ENCODE measurements around the gene LCE2B.
"Not testable (repeated sequence)": the region's sequence is repeated elsewhere in the genome, so short reads cannot be mapped to it uniquely, and the experiment has no call there.

LCE2B gene

GRCh38 chr1:152667648-152668047, 18.3 kb upstream of the LCE2B start:
- no peak for DNase-seq (ENCODE audit: low read depth in 1 of 2, low spot score in 1 of 2)
- Histone ChIP-seq H3K27ac (replicated peaks) (no peak overlapping the region), H3K4me3 (replicated peaks; ENCODE audit: insufficient read depth, low read length) (no peak overlapping the region), H3K27me3 (ENCODE audit: insufficient read depth, poor library complexity, severe bottlenecking) (peaks cover 4% of the 10 kb centered on the region)
- TF ChIP-seq CTCF (IDR thresholded peaks at IDR 0.05; ENCODE audit: insufficient read depth, low read length), result no peak
- no peak for TF ChIP-seq POLR2AphosphoS5 (IDR thresholded peaks at IDR 0.05; ENCODE audit: low read depth)
- TF ChIP-seq GABPA (IDR thresholded peaks at IDR 0.05; ENCODE audit: low read depth), result no peak
- TF ChIP-seq REST (IDR thresholded peaks at IDR 0.05; ENCODE audit: insufficient replicate concordance, low read depth), result no peak
- no peak for TF ChIP-seq SPI1 (IDR thresholded peaks at IDR 0.05; ENCODE audit: borderline replicate concordance, low read depth)

- Histone ChIP-seq H3K27me3 (ENCODE audit: insufficient read depth, poor library complexity, severe bottlenecking) (peaks cover 4% of the 10 kb centered on the region), H3K27ac (replicated peaks) (no peak overlapping the region), H3K4me3 (replicated peaks; ENCODE audit: insufficient read depth, low read length) (no peak overlapping the region)
- no peak for TF ChIP-seq CTCF (IDR thresholded peaks at IDR 0.05; ENCODE audit: insufficient read depth, low read length)
- TF ChIP-seq GABPA (IDR thresholded peaks at IDR 0.05; ENCODE audit: low read depth), result no peak
- no peak for TF ChIP-seq REST (IDR thresholded peaks at IDR 0.05; ENCODE audit: insufficient replicate concordance, low read depth)
- no peak for TF ChIP-seq POLR2AphosphoS5 (IDR thresholded peaks at IDR 0.05; ENCODE audit: low read depth)
- no peak for TF ChIP-seq SPI1 (IDR thresholded peaks at IDR 0.05; ENCODE audit: borderline replicate concordance, low read depth)
- no peak for DNase-seq (ENCODE audit: low read depth in 1 of 2, low spot score in 1 of 2)
These were observed 12.9 kb upstream of the LCE2B start for GRCh38 chr1:152673016-152673415.

- H3K4me3 ChIP-seq (replicated peaks; ENCODE audit: insufficient read depth, low read length); H3K27ac ChIP-seq (replicated peaks); H3K27me3 ChIP-seq (ENCODE audit: insufficient read depth, poor library complexity, severe bottlenecking); DNase-seq (ENCODE audit: low read depth in 1 of 2, low spot score in 1 of 2): not testable (repeated sequence)
These were observed 10.9 kb upstream of the LCE2B start, which contains the start of gene LCE2C for GRCh38 chr1:152674983-152675382. LCE2C (plus strand) TSS chr1:152675279; CDS start chr1:152676016, 737 bp downstream.

GRCh38 chr1:152679459-152679858, 6.5 kb upstream of the LCE2B start:
- Histone ChIP-seq H3K27me3 (ENCODE audit: insufficient read depth, poor library complexity, severe bottlenecking) (peaks cover 4% of the 10 kb centered on the region), H3K27ac (replicated peaks) (no peak overlapping the region), H3K4me3 (replicated peaks; ENCODE audit: insufficient read depth, low read length) (no peak overlapping the region)
- TF ChIP-seq SPI1 (IDR thresholded peaks at IDR 0.05; ENCODE audit: borderline replicate concordance, low read depth) (no peak), GABPA (IDR thresholded peaks at IDR 0.05; ENCODE audit: low read depth) (no peak), POLR2AphosphoS5 (IDR thresholded peaks at IDR 0.05; ENCODE audit: low read depth) (no peak), CTCF (IDR thresholded peaks at IDR 0.05; ENCODE audit: insufficient read depth, low read length) (no peak), REST (IDR thresholded peaks at IDR 0.05; ENCODE audit: insufficient replicate concordance, low read depth) (no peak)
- DNase-seq (ENCODE audit: low read depth in 1 of 2, low spot score in 1 of 2), result no peak
